Activated T-helper 17 cell treated with anti-CD3 and anti-CD28 coated beads, Interleukin-2, amount 50 U/mL, for 72 hours (primary cell): ENCODE measurements around the gene GJB6. TPM values are rescaled to one million over a fixed set of nuclear protein-coding genes. Genes with fewer than 3 reads are reported as not detected.

Experiments
- ATAC-seq: fragments of 150-1000 bp; cut with Tn5 transposase; replicated peaks from 2 replicates; pipeline ENCODE4 v1.10.0; 2021; ENCODE audit warnings: mild to moderate bottlenecking, moderate library complexity
- H3K27ac Mint-ChIP-seq: one replicate; pipeline ENCODE4 v1.8.0; 2022; ENCODE audit warnings: mixed read lengths
- H3K27me3 Mint-ChIP-seq: one replicate; pipeline ENCODE4 v1.8.0; 2022; ENCODE audit warnings: mixed read lengths
- H3K36me3 Mint-ChIP-seq: one replicate; pipeline ENCODE4 v1.8.0; 2022; ENCODE audit warnings: low read depth, mild to moderate bottlenecking, mixed read lengths
- H3K4me1 Mint-ChIP-seq: one replicate; pipeline ENCODE4 v1.8.0; 2022; ENCODE audit warnings: mixed read lengths
- H3K4me3 Mint-ChIP-seq: one replicate; pipeline ENCODE4 v1.8.0; 2022; ENCODE audit warnings: mild to moderate bottlenecking, mixed read lengths
- H3K9me3 Mint-ChIP-seq: one replicate; pipeline ENCODE4 v1.8.0; 2022; ENCODE audit warnings: mixed read lengths
- total RNA-seq, 2 donors: library from RNA; stranded (reverse); gene quantifications; one replicate each; pipeline ENCODE4 v1.2.3, GENCODE V29; 2022

The GJB6 gene
- total RNA-seq, 2 donors from 2014 or later = 16.8 to 53.3 TPM

GRCh38 chr13:20247403-20247802 is 15.3 kb upstream of the GJB6 start:
- H3K36me3 Mint-ChIP-seq = no peaks in the 10 kb centered on the region
- no peak overlapping the region for H3K27ac Mint-ChIP-seq
- H3K27me3 Mint-ChIP-seq = no peaks in the 10 kb centered on the region
- H3K9me3 Mint-ChIP-seq = no peaks in the 10 kb centered on the region
- ATAC-seq = no peak
- no peaks in the 10 kb centered on the region for H3K4me1 Mint-ChIP-seq
- no peak overlapping the region for H3K4me3 Mint-ChIP-seq

GRCh38 chr13:20241593-20241992 is 9.5 kb upstream of the GJB6 start:
- Mint-ChIP-seq H3K27ac (no peak overlapping the region), H3K27me3 (peaks cover 19% of the 10 kb centered on the region), H3K9me3 (no peaks in the 10 kb centered on the region), H3K4me3 (no peak overlapping the region), H3K4me1 (no peaks in the 10 kb centered on the region), H3K36me3 (no peaks in the 10 kb centered on the region)
- ATAC-seq = no peak

- peaks cover 22% of the 10 kb centered on the region for H3K27me3 Mint-ChIP-seq
- H3K9me3 Mint-ChIP-seq = no peaks in the 10 kb centered on the region
- H3K27ac Mint-ChIP-seq = no peak overlapping the region
- ATAC-seq = no peak
- no peaks in the 10 kb centered on the region for H3K36me3 Mint-ChIP-seq
- no peaks in the 10 kb centered on the region for H3K4me1 Mint-ChIP-seq
- no peak overlapping the region for H3K4me3 Mint-ChIP-seq
These were observed 7.6 kb upstream of the GJB6 start for GRCh38 chr13:20239748-20240147.

- H3K4me1 Mint-ChIP-seq = no peaks in the 10 kb centered on the region
- no peak overlapping the region for H3K27ac Mint-ChIP-seq
- H3K36me3 Mint-ChIP-seq = no peaks in the 10 kb centered on the region
- peaks cover 15% of the 10 kb centered on the region for H3K27me3 Mint-ChIP-seq
- peak; percentile 24 for ATAC-seq
- no peaks in the 10 kb centered on the region for H3K9me3 Mint-ChIP-seq
- H3K4me3 Mint-ChIP-seq = peak overlapping the region; percentile 36
These were observed 598 bp upstream of the GJB6 start for GRCh38 chr13:20232556-20233277.

- ATAC-seq = peak; percentile 48
- Mint-ChIP-seq H3K36me3 (no peaks in the 10 kb centered on the region), H3K9me3 (no peaks in the 10 kb centered on the region), H3K4me1 (no peaks in the 10 kb centered on the region), H3K27me3 (peaks cover 15% of the 10 kb centered on the region), H3K4me3 (peak overlapping the region; percentile 85), H3K27ac (peak overlapping the region; percentile 46)
These were observed 943 bp downstream of the GJB6 start for GRCh38 chr13:20230913-20231838.

GRCh38 chr13:20227730-20228129 is 4.4 kb downstream of the GJB6 start:
- Mint-ChIP-seq H3K4me1 (no peaks in the 10 kb centered on the region), H3K4me3 (no peak overlapping the region), H3K27ac (no peak overlapping the region), H3K27me3 (peaks cover 3% of the 10 kb centered on the region), H3K9me3 (no peaks in the 10 kb centered on the region), H3K36me3 (no peaks in the 10 kb centered on the region)
- ATAC-seq = no peak

GRCh38 chr13:20227288-20227687 is 4.8 kb downstream of the GJB6 start:
- Mint-ChIP-seq H3K9me3 (no peaks in the 10 kb centered on the region), H3K27me3 (peaks cover 3% of the 10 kb centered on the region), H3K27ac (no peak overlapping the region), H3K36me3 (no peaks in the 10 kb centered on the region), H3K4me1 (no peaks in the 10 kb centered on the region), H3K4me3 (no peak overlapping the region)
- ATAC-seq = no peak

- Mint-ChIP-seq H3K27ac (no peak overlapping the region), H3K9me3 (no peaks in the 10 kb centered on the region), H3K4me1 (peaks cover 13% of the 10 kb centered on the region), H3K36me3 (no peaks in the 10 kb centered on the region), H3K27me3 (no peaks in the 10 kb centered on the region), H3K4me3 (no peak overlapping the region)
- ATAC-seq = peak; percentile 55
These were observed 9.6 kb downstream of the GJB6 start for GRCh38 chr13:20222553-20222952.

- ATAC-seq = no peak
- H3K27ac Mint-ChIP-seq = no peak overlapping the region
- no peak overlapping the region for H3K4me3 Mint-ChIP-seq
- H3K4me1 Mint-ChIP-seq = peaks cover 13% of the 10 kb centered on the region
- H3K27me3 Mint-ChIP-seq = no peaks in the 10 kb centered on the region
- no peaks in the 10 kb centered on the region for H3K36me3 Mint-ChIP-seq
- no peaks in the 10 kb centered on the region for H3K9me3 Mint-ChIP-seq
These were observed 10.3 kb downstream of the GJB6 start for GRCh38 chr13:20221772-20222171.

- H3K27me3 Mint-ChIP-seq = no peaks in the 10 kb centered on the region
- peak overlapping the region; percentile 47 for H3K27ac Mint-ChIP-seq
- no peaks in the 10 kb centered on the region for H3K36me3 Mint-ChIP-seq
- peak overlapping the region; percentile 54 for H3K4me3 Mint-ChIP-seq
- H3K9me3 Mint-ChIP-seq = no peaks in the 10 kb centered on the region
- peaks cover 13% of the 10 kb centered on the region for H3K4me1 Mint-ChIP-seq
- peak; percentile 87 for ATAC-seq
These were observed 12.5 kb downstream of the GJB6 start for GRCh38 chr13:20219577-20219976.

- H3K27me3 Mint-ChIP-seq = peaks cover 5% of the 10 kb centered on the region
- no peak overlapping the region for H3K4me3 Mint-ChIP-seq
- no peak for ATAC-seq
- no peaks in the 10 kb centered on the region for H3K36me3 Mint-ChIP-seq
- H3K9me3 Mint-ChIP-seq = no peaks in the 10 kb centered on the region
- H3K4me1 Mint-ChIP-seq = peaks cover 13% of the 10 kb centered on the region
- H3K27ac Mint-ChIP-seq = no peak overlapping the region
These were observed 15.0 kb downstream of the GJB6 start for GRCh38 chr13:20217168-20217567.

GRCh38 chr13:20209948-20210347 is 22.2 kb downstream of the GJB6 start:
- ATAC-seq = no peak
- no peak overlapping the region for H3K27ac Mint-ChIP-seq
- no peaks in the 10 kb centered on the region for H3K4me1 Mint-ChIP-seq
- H3K9me3 Mint-ChIP-seq = no peaks in the 10 kb centered on the region
- H3K27me3 Mint-ChIP-seq = peaks cover 24% of the 10 kb centered on the region
- H3K36me3 Mint-ChIP-seq = no peaks in the 10 kb centered on the region
- no peak overlapping the region for H3K4me3 Mint-ChIP-seq

- Mint-ChIP-seq H3K4me1 (no peaks in the 10 kb centered on the region), H3K36me3 (no peaks in the 10 kb centered on the region), H3K4me3 (no peak overlapping the region), H3K27ac (no peak overlapping the region), H3K9me3 (no peaks in the 10 kb centered on the region), H3K27me3 (peaks cover 19% of the 10 kb centered on the region)
- no peak for ATAC-seq
These were observed 25.4 kb downstream of the GJB6 start for GRCh38 chr13:20206698-20207235.

- Mint-ChIP-seq H3K27ac (no peak overlapping the region), H3K36me3 (no peaks in the 10 kb centered on the region), H3K4me1 (no peaks in the 10 kb centered on the region), H3K9me3 (no peaks in the 10 kb centered on the region), H3K4me3 (no peak overlapping the region), H3K27me3 (peaks cover 19% of the 10 kb centered on the region)
- no peak for ATAC-seq
These were observed 25.9 kb downstream of the GJB6 start for GRCh38 chr13:20206065-20206697.
